ENCODE data around the gene ARHGAP26.

ARHGAP26 gene

DNA sequence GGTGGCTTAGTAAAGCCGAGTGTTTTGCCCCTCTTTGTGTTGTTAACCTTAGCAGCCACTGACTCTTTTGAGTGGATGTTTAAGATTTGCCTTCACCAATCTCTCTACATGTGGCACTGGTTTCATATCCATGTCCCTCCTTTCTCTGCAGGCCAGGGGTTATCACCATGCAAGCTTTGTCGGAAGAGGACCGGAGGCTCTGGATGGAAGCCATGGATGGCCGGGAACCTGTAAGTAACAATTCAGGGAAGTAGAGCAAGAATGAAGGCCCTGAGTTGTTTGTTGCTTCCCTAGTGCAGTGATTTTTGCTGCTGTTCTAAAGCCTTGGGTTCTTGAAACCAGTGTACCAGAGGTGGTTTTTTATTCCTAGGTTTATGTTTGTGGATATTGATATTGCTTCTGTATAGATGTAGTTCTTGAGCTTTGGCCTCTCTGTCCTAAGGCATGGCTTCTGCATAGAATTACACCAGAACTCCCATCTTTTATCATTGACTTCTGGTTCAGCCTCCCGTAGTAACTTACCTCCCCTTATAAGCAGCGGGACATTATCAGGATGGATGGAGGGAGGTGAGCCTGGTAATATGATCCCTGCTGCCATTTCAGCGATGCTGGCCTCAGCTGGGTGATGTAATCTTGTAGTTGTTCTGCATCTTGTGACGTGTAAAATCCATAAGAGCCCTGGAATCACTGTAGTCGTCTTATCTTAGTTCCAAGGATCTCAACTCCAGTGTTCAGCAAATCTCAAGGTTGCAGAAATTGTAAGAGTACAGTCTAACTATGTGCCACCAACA is 161.9 kb downstream of the ARHGAP26 start:
- no peak for FAIRE-seq
- TF ChIP-seq POLR2A (IDR thresholded peaks at IDR 0.05; ENCODE audit: low read depth, low read length), result no peak
- DNase-seq (ENCODE audit: insufficient read length, low spot score), result no peak

DNA sequence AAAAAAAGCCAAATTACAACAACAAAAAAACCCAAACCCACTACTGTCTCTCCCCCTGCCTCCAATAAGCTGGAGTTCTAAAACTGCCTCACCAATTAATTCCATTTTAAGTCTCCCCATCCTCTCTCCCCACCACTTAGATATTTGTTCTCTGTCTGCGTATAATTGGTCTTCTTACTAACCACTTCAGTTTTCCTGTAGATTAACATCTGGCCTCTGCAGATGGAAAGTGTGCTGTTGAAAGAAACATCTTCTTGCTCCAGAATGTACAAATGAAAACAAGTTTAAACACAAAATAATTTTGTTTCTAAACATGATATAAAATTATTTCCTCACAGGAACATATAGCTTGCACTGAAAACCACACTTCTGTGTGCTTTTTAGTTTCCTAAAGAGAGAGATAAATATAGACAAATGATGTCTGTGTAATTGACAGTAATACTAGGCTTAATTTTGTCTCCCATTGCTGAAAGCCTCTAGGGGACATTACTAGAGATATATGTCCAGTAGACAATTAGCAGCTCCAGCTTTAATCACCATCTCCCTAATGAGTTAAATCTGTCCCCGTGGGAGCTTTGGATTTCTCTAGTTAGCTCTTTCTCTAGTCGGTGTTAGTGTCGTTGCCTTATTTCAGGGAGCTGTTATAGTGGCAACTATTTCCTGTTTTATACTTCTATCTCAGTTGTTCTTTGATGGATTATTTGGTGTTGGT is 164.0 kb downstream of the ARHGAP26 start:
- no peak for FAIRE-seq
- TF ChIP-seq POLR2A (IDR thresholded peaks at IDR 0.05; ENCODE audit: low read depth, low read length), result no peak
- no peak for DNase-seq (ENCODE audit: insufficient read length, low spot score)

DNA sequence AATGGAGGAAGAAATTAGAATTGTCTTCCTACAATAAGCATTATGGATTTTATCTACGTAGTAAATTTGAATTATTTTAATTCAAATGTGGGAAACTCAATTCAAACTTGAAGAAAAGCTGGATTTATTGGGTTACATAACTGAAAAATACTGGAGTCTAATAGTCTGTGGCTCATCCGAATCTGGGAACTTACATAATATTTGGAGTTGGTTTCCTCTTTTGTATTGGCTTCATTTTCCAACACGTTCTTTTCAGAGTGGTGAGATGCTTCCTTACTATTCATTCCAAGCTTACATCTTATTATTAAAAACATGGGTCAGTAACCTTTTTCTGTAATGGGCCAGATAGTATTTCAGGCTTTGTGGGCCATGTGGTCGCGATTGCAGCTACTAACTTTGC is 164.8 kb downstream of the ARHGAP26 start:
- TF ChIP-seq POLR2A (IDR thresholded peaks at IDR 0.05; ENCODE audit: low read depth, low read length), result no peak
- no peak for FAIRE-seq
- DNase-seq (ENCODE audit: insufficient read length, low spot score), result no peak

- no peak for TF ChIP-seq POLR2A (IDR thresholded peaks at IDR 0.05; ENCODE audit: low read depth, low read length)
- no peak for FAIRE-seq
- no peak for DNase-seq (ENCODE audit: insufficient read length, low spot score)
These were observed 167.2 kb downstream of the ARHGAP26 start for GRCh38 chr5:142937374-142937773.

DNA sequence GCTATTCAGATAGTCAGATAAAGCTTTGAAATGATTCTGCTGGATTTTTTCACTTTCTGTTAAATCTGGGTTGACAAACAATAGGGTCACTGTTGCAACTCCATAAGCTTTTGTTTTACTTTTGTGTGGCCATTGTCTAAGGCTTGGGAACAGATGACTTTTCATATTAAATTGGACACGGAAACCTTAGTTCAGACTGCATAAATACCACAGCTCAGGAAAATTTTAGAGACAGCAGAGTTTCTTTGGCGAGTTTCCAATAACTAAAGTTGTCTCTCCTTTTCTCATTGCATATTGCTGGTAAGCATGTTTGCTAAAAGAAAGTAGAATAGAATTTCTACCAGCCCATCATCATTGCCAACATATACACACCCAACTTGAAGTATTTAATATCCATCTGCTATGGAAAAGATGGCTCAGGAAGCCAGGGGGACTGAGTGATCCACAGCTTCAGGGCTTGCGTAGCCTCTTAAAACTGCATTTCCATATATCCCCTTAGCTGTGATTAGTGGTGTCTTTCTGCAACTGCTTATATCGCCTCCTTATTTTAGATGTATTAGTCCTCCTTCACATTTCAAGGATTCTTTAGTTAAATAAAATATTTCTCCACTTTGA is 168.2 kb downstream of the ARHGAP26 start:
- no peak for TF ChIP-seq POLR2A (IDR thresholded peaks at IDR 0.05; ENCODE audit: low read depth, low read length)
- no peak for DNase-seq (ENCODE audit: insufficient read length, low spot score)
- no peak for FAIRE-seq

DNA sequence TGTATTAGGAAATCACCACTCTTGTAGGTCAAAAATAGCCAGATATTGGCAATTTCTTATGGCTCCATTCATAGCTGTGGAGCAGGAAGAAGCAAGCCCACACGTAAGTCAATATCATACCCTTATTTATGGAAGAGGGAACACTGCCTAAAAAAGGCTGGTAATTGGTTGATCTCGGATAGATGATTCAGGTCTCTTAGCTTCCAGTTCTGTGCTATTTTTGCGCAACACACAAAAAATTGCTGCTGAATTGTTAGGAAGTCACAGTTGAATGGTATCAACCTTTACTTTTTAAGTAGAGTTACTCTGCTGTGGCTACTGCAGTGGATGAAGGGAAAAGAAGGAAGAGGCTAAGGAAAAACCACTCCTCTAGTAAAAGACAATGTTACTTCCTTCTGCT is 168.8 kb downstream of the ARHGAP26 start:
- no peak for TF ChIP-seq POLR2A (IDR thresholded peaks at IDR 0.05; ENCODE audit: low read depth, low read length)
- no peak for DNase-seq (ENCODE audit: insufficient read length, low spot score)
- no peak for FAIRE-seq

GRCh38 chr5:142939884-142940283 is 169.7 kb downstream of the ARHGAP26 start:
- no peak for FAIRE-seq
- DNase-seq (ENCODE audit: insufficient read length, low spot score), result no peak
- no peak for TF ChIP-seq POLR2A (IDR thresholded peaks at IDR 0.05; ENCODE audit: low read depth, low read length)

DNA sequence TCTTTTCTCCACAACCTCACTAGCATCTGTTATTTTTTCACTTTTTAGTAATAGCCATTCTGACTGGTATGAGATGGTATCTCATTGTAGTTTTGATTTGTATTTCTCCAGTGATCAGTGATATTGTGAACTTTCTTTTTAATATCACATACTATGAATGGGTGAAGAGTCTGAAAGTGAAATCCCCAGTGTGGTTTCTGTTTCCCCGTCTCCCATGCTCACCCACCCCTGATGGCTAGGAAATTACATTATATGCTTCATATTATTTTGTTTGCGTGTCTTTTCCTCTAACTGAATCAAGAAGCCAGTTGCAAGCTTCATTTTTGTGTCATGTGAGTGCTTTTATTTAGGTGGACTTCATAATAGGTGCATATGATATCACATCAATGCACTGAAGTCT is 171.1 kb downstream of the ARHGAP26 start:
- FAIRE-seq (no peak), DNase-seq (ENCODE audit: insufficient read length, low spot score) (no peak)
- TF ChIP-seq POLR2A (IDR thresholded peaks at IDR 0.05; ENCODE audit: low read depth, low read length), result no peak

GRCh38 chr5:142942901-142943300 is 172.7 kb downstream of the ARHGAP26 start:
- no peak for DNase-seq (ENCODE audit: insufficient read length, low spot score)
- TF ChIP-seq POLR2A (IDR thresholded peaks at IDR 0.05; ENCODE audit: low read depth, low read length), result no peak
- FAIRE-seq, result no peak

DNA sequence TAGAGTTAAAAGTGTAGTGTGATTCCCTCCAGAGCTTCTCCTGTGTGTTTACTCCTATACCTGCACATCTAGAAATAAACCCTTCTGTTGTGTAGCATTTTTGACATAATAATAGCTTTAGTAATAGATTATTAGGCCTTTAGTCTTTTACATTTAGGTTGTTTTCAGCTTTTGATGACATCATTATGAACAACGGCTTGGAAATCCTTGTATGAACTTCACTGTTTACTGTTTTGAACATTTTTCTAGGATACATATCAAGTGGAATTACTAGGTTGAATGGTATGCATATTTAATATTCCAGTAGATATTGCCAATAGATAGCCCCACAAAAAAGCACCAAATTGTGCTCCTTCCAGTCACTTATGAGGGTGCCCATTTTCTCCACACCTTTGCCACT is 174.0 kb downstream of the ARHGAP26 start:
- FAIRE-seq (no peak), DNase-seq (ENCODE audit: insufficient read length, low spot score) (no peak)
- no peak for TF ChIP-seq POLR2A (IDR thresholded peaks at IDR 0.05; ENCODE audit: low read depth, low read length)

GRCh38 chr5:142945321-142945720 is 175.1 kb downstream of the ARHGAP26 start:
- TF ChIP-seq POLR2A (IDR thresholded peaks at IDR 0.05; ENCODE audit: low read depth, low read length), result no peak
- DNase-seq (ENCODE audit: insufficient read length, low spot score) (no peak), FAIRE-seq (no peak)

- no peak for TF ChIP-seq POLR2A (IDR thresholded peaks at IDR 0.05; ENCODE audit: low read depth, low read length)
- FAIRE-seq, result no peak
- DNase-seq (ENCODE audit: insufficient read length, low spot score), result no peak
These were observed 175.7 kb downstream of the ARHGAP26 start for GRCh38 chr5:142945845-142946244.

- FAIRE-seq (no peak), DNase-seq (ENCODE audit: insufficient read length, low spot score) (no peak)
- no peak for TF ChIP-seq POLR2A (IDR thresholded peaks at IDR 0.05; ENCODE audit: low read depth, low read length)
These were observed 176.6 kb downstream of the ARHGAP26 start for GRCh38 chr5:142946547-142947426.

GRCh38 chr5:142947427-142947709 is 177.2 kb downstream of the ARHGAP26 start:
- TF ChIP-seq POLR2A (IDR thresholded peaks at IDR 0.05; ENCODE audit: low read depth, low read length), result no peak
- DNase-seq (ENCODE audit: insufficient read length, low spot score), result no peak
- no peak for FAIRE-seq
